WTC11 (cell line): ENCODE results near the gene LCAT. TPM values are rescaled to one million over a fixed set of nuclear protein-coding genes. Genes with fewer than 3 reads are reported as not detected.

Experiments
- ATAC-seq: fragments of 200-7000 bp; cut with Tn5 transposase; 2 replicates; pipeline ENCODE4 v1.10.0; 2021; ENCODE audit warnings: mild to moderate bottlenecking, moderate library complexity
- CTCF ChIA-PET: fragments of 300-600 bp; sonication (Branson Sonifier 250); formaldehyde crosslinking; loops from one replicate; lab custom pipeline; 2021; ENCODE audit warnings: antibody characterized with exemption; lab: Charles Lee
- POLR2A ChIA-PET: fragments of 350-600 bp; sonication (Branson Sonifier 250); formaldehyde crosslinking; loops from one replicate; lab custom pipeline; 2021; ENCODE audit warnings: antibody characterized with exemption; lab: Charles Lee
- DNase-seq: peaks from one replicate; pipeline ENCODE4 v3.0.0; 2021; ENCODE audit warnings: low spot score
- H3K27ac Mint-ChIP-seq: 2 replicates; pipeline ENCODE4 v1.8.0; 2021; ENCODE audit warnings: mixed read lengths
- H3K27me3 Mint-ChIP-seq: 2 replicates; pipeline ENCODE4 v1.8.0; 2021; ENCODE audit warnings: low read depth, mild to moderate bottlenecking, moderate library complexity, mixed read lengths
- H3K36me3 Mint-ChIP-seq: 2 replicates; pipeline ENCODE4 v1.8.0; 2021; ENCODE audit warnings: mixed read lengths
- H3K4me1 Mint-ChIP-seq: 2 replicates; pipeline ENCODE4 v1.8.0; 2022; ENCODE audit warnings: mixed read lengths
- H3K4me3 Mint-ChIP-seq: 2 replicates; pipeline ENCODE4 v1.8.0; 2021; ENCODE audit warnings: mild to moderate bottlenecking, moderate library complexity, mixed read lengths
- H3K9me3 Mint-ChIP-seq: 2 replicates; pipeline ENCODE4 v1.8.0; 2021; ENCODE audit warnings: mixed read lengths
- ATF1 ChIP-seq: sonication (generic); formaldehyde crosslinking; IDR thresholded peaks from 2 replicates; pipeline ENCODE4 v1.8.1; 2023; ENCODE audit warnings: mild to moderate bottlenecking, moderate library complexity, missing genetic modification reagents
- ELF4 ChIP-seq: sonication (generic); formaldehyde crosslinking; IDR thresholded peaks from 2 replicates; pipeline ENCODE4 v1.8.1; 2022; ENCODE audit warnings: low read depth, mild to moderate bottlenecking, moderate library complexity, missing genetic modification reagents
- ERG ChIP-seq: fragments of 250-450 bp; sonication (Bioruptor Pico); IDR thresholded peaks from 2 replicates; pipeline ENCODE4 v1.8.0; 2021; ENCODE audit warnings: mild to moderate bottlenecking
- FOXJ3 ChIP-seq: sonication (generic); formaldehyde crosslinking; IDR thresholded peaks from 2 replicates; pipeline ENCODE4 v1.9.0; 2021; ENCODE audit warnings: missing genetic modification reagents, mild to moderate bottlenecking, borderline replicate concordance
- GABPB1 ChIP-seq: sonication (generic); formaldehyde crosslinking; IDR thresholded peaks from 2 replicates; pipeline ENCODE4 v1.8.1; 2023; ENCODE audit warnings: mild to moderate bottlenecking, missing genetic modification reagents
- GTF2I ChIP-seq: fragments of 250-450 bp; sonication (Bioruptor Pico); conservative IDR thresholded peaks from 2 replicates; pipeline ENCODE4 v1.4.0; 2021; ENCODE audit warnings: mild to moderate bottlenecking
- JAZF1 ChIP-seq: fragments of 250-450 bp; sonication (Bioruptor Pico); IDR thresholded peaks from 2 replicates; pipeline ENCODE4 v1.9.0; 2021; ENCODE audit warnings: moderate library complexity, mild to moderate bottlenecking, inconsistent platforms
- JUN ChIP-seq: sonication (generic); formaldehyde crosslinking; IDR thresholded peaks from 2 replicates; pipeline ENCODE4 v1.8.0; 2023; ENCODE audit warnings: mild to moderate bottlenecking, missing genetic modification reagents
- NFE2L1 ChIP-seq: sonication (generic); formaldehyde crosslinking; IDR thresholded peaks from 2 replicates; pipeline ENCODE4 v1.8.1; 2023; ENCODE audit warnings: missing genetic modification reagents
- SMAD3 ChIP-seq: sonication (generic); formaldehyde crosslinking; IDR thresholded peaks from 2 replicates; pipeline ENCODE4 v1.8.0; 2022; ENCODE audit warnings: missing genetic modification reagents, mild to moderate bottlenecking, borderline replicate concordance
- SMAD4 ChIP-seq: sonication (generic); formaldehyde crosslinking; IDR thresholded peaks from 2 replicates; pipeline ENCODE4 v1.8.0; 2022; ENCODE audit warnings: mild to moderate bottlenecking, missing genetic modification reagents
- SOX15 ChIP-seq: fragments of 250-450 bp; sonication (Bioruptor Pico); IDR thresholded peaks from 2 replicates; pipeline ENCODE4 v1.9.0; 2021; ENCODE audit warnings: mild to moderate bottlenecking
- TCF7 ChIP-seq: sonication (generic); formaldehyde crosslinking; IDR thresholded peaks from 2 replicates; pipeline ENCODE4 v1.8.0; 2022; ENCODE audit warnings: mild to moderate bottlenecking, low read depth, missing genetic modification reagents, moderate library complexity
- TEAD4 ChIP-seq: sonication (generic); formaldehyde crosslinking; IDR thresholded peaks from 2 replicates; pipeline ENCODE4 v1.8.0; 2022; ENCODE audit warnings: mild to moderate bottlenecking, missing genetic modification reagents
- TP53 ChIP-seq: sonication (generic); formaldehyde crosslinking; IDR thresholded peaks from 2 replicates; pipeline ENCODE4 v1.8.1; 2023; ENCODE audit warnings: mild to moderate bottlenecking, missing genetic modification reagents
- ZNF416 ChIP-seq: fragments of 250-450 bp; sonication (Bioruptor Pico); IDR thresholded peaks from 2 replicates; pipeline ENCODE4 v1.9.0; 2021; ENCODE audit warnings: mild to moderate bottlenecking, inconsistent platforms
- ZNF423 ChIP-seq: fragments of 250-450 bp; sonication (Bioruptor Pico); IDR thresholded peaks from 2 replicates; pipeline ENCODE4 v2.1.2; 2022; ENCODE audit warnings: mild to moderate bottlenecking, moderate library complexity
- ZNF532 ChIP-seq: fragments of 250-450 bp; sonication (Bioruptor Pico); IDR thresholded peaks from 2 replicates; pipeline ENCODE4 v1.9.0; 2021; ENCODE audit warnings: mild to moderate bottlenecking, borderline replicate concordance
- total RNA-seq: library from RNA; stranded (reverse); gene quantifications from 3 replicates; pipeline ENCODE4 v1.2.3, GENCODE V29; 2021
- TF ChIP-seq, protein P1 (sequence below): fragments of 250-450 bp; sonication (Bioruptor Pico); IDR thresholded peaks from 2 replicates; pipeline ENCODE4 v1.9.0; 2021; ENCODE audit warnings: mild to moderate bottlenecking
- TF ChIP-seq, protein P2 (sequence below): sonication (generic); formaldehyde crosslinking; IDR thresholded peaks from 2 replicates; pipeline ENCODE4 v1.8.1; 2022; ENCODE audit warnings: missing genetic modification reagents, borderline replicate concordance
- TF ChIP-seq, protein P3 (sequence below): sonication (generic); formaldehyde crosslinking; IDR thresholded peaks from 2 replicates; pipeline ENCODE4 v1.8.1; 2022; ENCODE audit warnings: low read depth, missing genetic modification reagents, borderline replicate concordance

The LCAT gene
- total RNA-seq, 1 experiment from 2014 or later: 38.3 TPM

DNA sequence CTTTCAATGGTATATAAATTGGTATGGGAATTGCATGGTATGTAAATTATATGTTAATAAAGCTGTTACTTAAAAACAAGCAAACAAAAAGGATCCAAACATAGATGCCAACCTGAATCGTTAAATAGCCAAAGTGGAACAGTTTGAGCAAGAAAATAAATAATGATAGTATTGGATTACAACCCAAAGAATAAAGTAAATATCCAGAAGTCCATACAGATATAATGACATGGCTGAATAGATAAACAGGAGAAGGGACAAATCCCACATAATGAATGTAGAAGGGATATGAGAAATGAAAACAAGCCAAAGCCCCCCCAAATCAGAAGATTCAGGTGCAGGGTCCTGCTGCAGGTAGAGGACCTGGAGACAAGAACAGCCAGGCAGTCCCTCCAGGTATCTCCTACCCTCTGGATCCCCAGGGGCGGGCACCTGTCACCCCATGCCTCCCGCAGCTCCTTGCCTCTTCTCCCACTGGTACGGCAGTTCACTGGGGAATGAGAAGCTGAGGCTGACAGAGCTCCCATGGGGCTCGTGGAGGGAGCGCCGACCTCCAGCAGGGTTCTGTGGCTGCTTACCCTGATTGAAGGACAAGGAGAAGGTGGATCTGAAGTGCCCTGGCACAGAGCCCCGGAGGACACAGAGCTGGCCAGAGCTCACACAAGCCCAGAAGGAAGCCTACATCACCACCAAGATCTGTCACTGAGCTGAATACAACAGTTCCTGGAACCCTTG lies 9.9 kb upstream of the LCAT start:
- Mint-ChIP-seq H3K27me3 (no peaks in the 10 kb centered on the region), H3K4me1 (no peaks in the 10 kb centered on the region), H3K9me3 (no peaks in the 10 kb centered on the region), H3K4me3 (no peak overlapping the region)
- DNase-seq: no peak
- ChIA-PET POLR2A (no interaction called here), CTCF (interaction anchor here (0.9 to 1.5 kb wide), 2 partner anchors 12 to 87 kb away, joined by 4 read pairs; no protein-coding TSS in a partner anchor)
- no peak for ATAC-seq
- TF ChIP-seq ZNF423: no peak
- TF ChIP-seq ELF4 (CRISPR knock-in tag): no peak
- TF ChIP-seq ZNF416 (CRISPR knock-in tag): no peak
- no peak for TF ChIP-seq TEAD4
- TF ChIP-seq SMAD4: no peak
- no peak for TF ChIP-seq ATF1 (CRISPR knock-in tag)
- no peak for TF ChIP-seq FOXJ3 (CRISPR knock-in tag)
- TF ChIP-seq, protein P1, sequence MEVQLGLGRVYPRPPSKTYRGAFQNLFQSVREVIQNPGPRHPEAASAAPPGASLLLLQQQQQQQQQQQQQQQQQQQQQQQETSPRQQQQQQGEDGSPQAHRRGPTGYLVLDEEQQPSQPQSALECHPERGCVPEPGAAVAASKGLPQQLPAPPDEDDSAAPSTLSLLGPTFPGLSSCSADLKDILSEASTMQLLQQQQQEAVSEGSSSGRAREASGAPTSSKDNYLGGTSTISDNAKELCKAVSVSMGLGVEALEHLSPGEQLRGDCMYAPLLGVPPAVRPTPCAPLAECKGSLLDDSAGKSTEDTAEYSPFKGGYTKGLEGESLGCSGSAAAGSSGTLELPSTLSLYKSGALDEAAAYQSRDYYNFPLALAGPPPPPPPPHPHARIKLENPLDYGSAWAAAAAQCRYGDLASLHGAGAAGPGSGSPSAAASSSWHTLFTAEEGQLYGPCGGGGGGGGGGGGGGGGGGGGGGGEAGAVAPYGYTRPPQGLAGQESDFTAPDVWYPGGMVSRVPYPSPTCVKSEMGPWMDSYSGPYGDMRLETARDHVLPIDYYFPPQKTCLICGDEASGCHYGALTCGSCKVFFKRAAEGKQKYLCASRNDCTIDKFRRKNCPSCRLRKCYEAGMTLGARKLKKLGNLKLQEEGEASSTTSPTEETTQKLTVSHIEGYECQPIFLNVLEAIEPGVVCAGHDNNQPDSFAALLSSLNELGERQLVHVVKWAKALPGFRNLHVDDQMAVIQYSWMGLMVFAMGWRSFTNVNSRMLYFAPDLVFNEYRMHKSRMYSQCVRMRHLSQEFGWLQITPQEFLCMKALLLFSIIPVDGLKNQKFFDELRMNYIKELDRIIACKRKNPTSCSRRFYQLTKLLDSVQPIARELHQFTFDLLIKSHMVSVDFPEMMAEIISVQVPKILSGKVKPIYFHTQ (CRISPR knock-in tag): no peak
- TF ChIP-seq, all 79 proteins: peak for 0
- Mint-ChIP-seq H3K27ac (no peak overlapping the region), H3K36me3 (peaks cover 46% of the 10 kb centered on the region)

GRCh38 chr16:67951485-67951884 lies 7.6 kb upstream of the LCAT start:
- no peak overlapping the region for H3K27ac Mint-ChIP-seq
- no peaks in the 10 kb centered on the region for H3K9me3 Mint-ChIP-seq
- peaks cover 40% of the 10 kb centered on the region for H3K36me3 Mint-ChIP-seq
- ChIA-PET CTCF (interaction anchor here (0.7 kb wide), 1 partner anchor 11 kb away, joined by 3 read pairs; no protein-coding TSS in a partner anchor), POLR2A (no interaction called here)
- TF ChIP-seq, protein P2, sequence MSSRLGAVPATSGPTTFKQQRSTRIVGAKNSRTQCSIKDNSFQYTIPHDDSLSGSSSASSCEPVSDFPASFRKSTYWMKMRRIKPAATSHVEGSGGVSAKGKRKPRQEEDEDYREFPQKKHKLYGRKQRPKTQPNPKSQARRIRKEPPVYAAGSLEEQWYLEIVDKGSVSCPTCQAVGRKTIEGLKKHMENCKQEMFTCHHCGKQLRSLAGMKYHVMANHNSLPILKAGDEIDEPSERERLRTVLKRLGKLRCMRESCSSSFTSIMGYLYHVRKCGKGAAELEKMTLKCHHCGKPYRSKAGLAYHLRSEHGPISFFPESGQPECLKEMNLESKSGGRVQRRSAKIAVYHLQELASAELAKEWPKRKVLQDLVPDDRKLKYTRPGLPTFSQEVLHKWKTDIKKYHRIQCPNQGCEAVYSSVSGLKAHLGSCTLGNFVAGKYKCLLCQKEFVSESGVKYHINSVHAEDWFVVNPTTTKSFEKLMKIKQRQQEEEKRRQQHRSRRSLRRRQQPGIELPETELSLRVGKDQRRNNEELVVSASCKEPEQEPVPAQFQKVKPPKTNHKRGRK (CRISPR knock-in tag): no peak
- TF ChIP-seq SMAD3 (CRISPR knock-in tag): no peak
- H3K27me3 Mint-ChIP-seq: no peaks in the 10 kb centered on the region
- H3K4me1 Mint-ChIP-seq: no peaks in the 10 kb centered on the region
- DNase-seq (no peak), ATAC-seq (no peak)
- H3K4me3 Mint-ChIP-seq: no peak overlapping the region

GRCh38 chr16:67950335-67950843 lies 6.5 kb upstream of the LCAT start:
- TF ChIP-seq GABPB1 (no peak), JUN (CRISPR knock-in tag) (no peak), ATF1 (CRISPR knock-in tag) (no peak), SOX15 (CRISPR knock-in tag) (no peak), NFE2L1 (CRISPR knock-in tag) (no peak), ZNF532 (CRISPR knock-in tag) (no peak), GTF2I (no peak), ERG (CRISPR knock-in tag) (no peak), TCF7 (CRISPR knock-in tag) (no peak), JAZF1 (CRISPR knock-in tag) (no peak), TP53 (CRISPR knock-in tag) (no peak)
- TF ChIP-seq, protein P3, sequence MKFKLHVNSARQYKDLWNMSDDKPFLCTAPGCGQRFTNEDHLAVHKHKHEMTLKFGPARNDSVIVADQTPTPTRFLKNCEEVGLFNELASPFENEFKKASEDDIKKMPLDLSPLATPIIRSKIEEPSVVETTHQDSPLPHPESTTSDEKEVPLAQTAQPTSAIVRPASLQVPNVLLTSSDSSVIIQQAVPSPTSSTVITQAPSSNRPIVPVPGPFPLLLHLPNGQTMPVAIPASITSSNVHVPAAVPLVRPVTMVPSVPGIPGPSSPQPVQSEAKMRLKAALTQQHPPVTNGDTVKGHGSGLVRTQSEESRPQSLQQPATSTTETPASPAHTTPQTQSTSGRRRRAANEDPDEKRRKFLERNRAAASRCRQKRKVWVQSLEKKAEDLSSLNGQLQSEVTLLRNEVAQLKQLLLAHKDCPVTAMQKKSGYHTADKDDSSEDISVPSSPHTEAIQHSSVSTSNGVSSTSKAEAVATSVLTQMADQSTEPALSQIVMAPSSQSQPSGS (CRISPR knock-in tag): no peak
- TF ChIP-seq, all 79 proteins: peak for 0
- ChIA-PET POLR2A (no interaction called here), CTCF (interaction anchor here (1.1 kb wide), 3 partner anchors 8 to 134 kb away, joined by 3 to 4 read pairs (median 3); no protein-coding TSS in a partner anchor)
- no peaks in the 10 kb centered on the region for H3K27me3 Mint-ChIP-seq
- no peaks in the 10 kb centered on the region for H3K4me1 Mint-ChIP-seq
- H3K9me3 Mint-ChIP-seq: no peaks in the 10 kb centered on the region
- H3K27ac Mint-ChIP-seq: no peak overlapping the region
- peaks cover 46% of the 10 kb centered on the region for H3K36me3 Mint-ChIP-seq
- ATAC-seq: no peak
- DNase-seq: no peak
- no peak overlapping the region for H3K4me3 Mint-ChIP-seq
